Measurements from ENCODE around the gene CCDC174. TPM values are rescaled to one million over a fixed set of nuclear protein-coding genes. Genes with fewer than 3 reads are reported as not detected.

Gene CCDC174
- total RNA-seq, 1 donor from 2014 or later, result 18.8 TPM

- Mint-ChIP-seq H3K4me1 (ENCODE audit: low read depth) (no peaks in the 10 kb centered on the region), H3K36me3 (ENCODE audit: low read depth) (no peaks in the 10 kb centered on the region), H3K9me3 (no peaks in the 10 kb centered on the region), H3K4me3 (ENCODE audit: low read depth) (no peak overlapping the region), H3K27ac (no peak overlapping the region), H3K27me3 (ENCODE audit: low read depth) (no peaks in the 10 kb centered on the region)
- intact Hi-C loops (cut with micrococcal nuclease), result no loop called here
- no peak for DNase-seq (ENCODE audit: low spot score)
Observed at GRCh38 chr3:14701676-14702075, 50.1 kb downstream of the CCDC174 start.

- Mint-ChIP-seq H3K4me3 (ENCODE audit: low read depth) (no peak overlapping the region), H3K9me3 (no peaks in the 10 kb centered on the region), H3K27ac (no peak overlapping the region), H3K27me3 (ENCODE audit: low read depth) (no peaks in the 10 kb centered on the region), H3K36me3 (ENCODE audit: low read depth) (no peaks in the 10 kb centered on the region), H3K4me1 (ENCODE audit: low read depth) (no peaks in the 10 kb centered on the region)
- intact Hi-C loops (cut with micrococcal nuclease), result no loop called here
- DNase-seq (ENCODE audit: low spot score), result no peak
Observed at GRCh38 chr3:14703128-14703750, 51.7 kb downstream of the CCDC174 start.

- Mint-ChIP-seq H3K4me3 (ENCODE audit: low read depth) (no peak overlapping the region), H3K27ac (no peak overlapping the region), H3K9me3 (no peaks in the 10 kb centered on the region), H3K27me3 (ENCODE audit: low read depth) (no peaks in the 10 kb centered on the region), H3K4me1 (ENCODE audit: low read depth) (no peaks in the 10 kb centered on the region), H3K36me3 (ENCODE audit: low read depth) (no peaks in the 10 kb centered on the region)
- intact Hi-C loops (cut with micrococcal nuclease), result no loop called here
- DNase-seq (ENCODE audit: low spot score), result no peak
Observed at GRCh38 chr3:14703791-14704190, 52.2 kb downstream of the CCDC174 start.

- DNase-seq (ENCODE audit: low spot score), result no peak
- H3K4me1 Mint-ChIP-seq (ENCODE audit: low read depth), result no peaks in the 10 kb centered on the region
- intact Hi-C loops (cut with micrococcal nuclease), result no loop called here
- no peaks in the 10 kb centered on the region for H3K27me3 Mint-ChIP-seq (ENCODE audit: low read depth)
- H3K36me3 Mint-ChIP-seq (ENCODE audit: low read depth), result no peaks in the 10 kb centered on the region
- no peak overlapping the region for H3K27ac Mint-ChIP-seq
- H3K4me3 Mint-ChIP-seq (ENCODE audit: low read depth), result no peak overlapping the region
- H3K9me3 Mint-ChIP-seq, result no peaks in the 10 kb centered on the region
Observed at GRCh38 chr3:14706096-14706495, 54.5 kb downstream of the CCDC174 start.

GRCh38 chr3:14716591-14716990 is 65.0 kb downstream of the CCDC174 start:
- H3K27me3 Mint-ChIP-seq (ENCODE audit: low read depth), result no peaks in the 10 kb centered on the region
- no peak for DNase-seq (ENCODE audit: low spot score)
- H3K4me3 Mint-ChIP-seq (ENCODE audit: low read depth), result no peak overlapping the region
- H3K4me1 Mint-ChIP-seq (ENCODE audit: low read depth), result no peaks in the 10 kb centered on the region
- H3K27ac Mint-ChIP-seq, result no peak overlapping the region
- H3K36me3 Mint-ChIP-seq (ENCODE audit: low read depth), result no peaks in the 10 kb centered on the region
- no peaks in the 10 kb centered on the region for H3K9me3 Mint-ChIP-seq
- intact Hi-C loops (cut with micrococcal nuclease), result no loop called here

- intact Hi-C loops (cut with micrococcal nuclease), result no loop called here
- Mint-ChIP-seq H3K27ac (no peak overlapping the region), H3K4me3 (ENCODE audit: low read depth) (no peak overlapping the region), H3K9me3 (no peaks in the 10 kb centered on the region), H3K36me3 (ENCODE audit: low read depth) (no peaks in the 10 kb centered on the region), H3K27me3 (ENCODE audit: low read depth) (no peaks in the 10 kb centered on the region), H3K4me1 (ENCODE audit: low read depth) (no peaks in the 10 kb centered on the region)
- no peak for DNase-seq (ENCODE audit: low spot score)
Observed at GRCh38 chr3:14717307-14717706, 65.7 kb downstream of the CCDC174 start.

GRCh38 chr3:14718539-14718938 is 67.0 kb downstream of the CCDC174 start:
- no peaks in the 10 kb centered on the region for H3K36me3 Mint-ChIP-seq (ENCODE audit: low read depth)
- H3K27me3 Mint-ChIP-seq (ENCODE audit: low read depth), result no peaks in the 10 kb centered on the region
- H3K9me3 Mint-ChIP-seq, result no peaks in the 10 kb centered on the region
- H3K4me1 Mint-ChIP-seq (ENCODE audit: low read depth), result no peaks in the 10 kb centered on the region
- H3K4me3 Mint-ChIP-seq (ENCODE audit: low read depth), result no peak overlapping the region
- DNase-seq (ENCODE audit: low spot score), result no peak
- H3K27ac Mint-ChIP-seq, result no peak overlapping the region
- intact Hi-C loops (cut with micrococcal nuclease), result no loop called here

- H3K36me3 Mint-ChIP-seq (ENCODE audit: low read depth), result no peaks in the 10 kb centered on the region
- DNase-seq (ENCODE audit: low spot score), result no peak
- H3K27ac Mint-ChIP-seq, result no peak overlapping the region
- H3K27me3 Mint-ChIP-seq (ENCODE audit: low read depth), result no peaks in the 10 kb centered on the region
- no peak overlapping the region for H3K4me3 Mint-ChIP-seq (ENCODE audit: low read depth)
- intact Hi-C loops (cut with micrococcal nuclease), result no loop called here
- H3K4me1 Mint-ChIP-seq (ENCODE audit: low read depth), result no peaks in the 10 kb centered on the region
- no peaks in the 10 kb centered on the region for H3K9me3 Mint-ChIP-seq
Observed at GRCh38 chr3:14719006-14719405, 67.4 kb downstream of the CCDC174 start.

- Mint-ChIP-seq H3K4me3 (ENCODE audit: low read depth) (no peak overlapping the region), H3K4me1 (ENCODE audit: low read depth) (no peaks in the 10 kb centered on the region), H3K27ac (no peak overlapping the region), H3K9me3 (no peaks in the 10 kb centered on the region), H3K27me3 (ENCODE audit: low read depth) (no peaks in the 10 kb centered on the region), H3K36me3 (ENCODE audit: low read depth) (no peaks in the 10 kb centered on the region)
- intact Hi-C loops (cut with micrococcal nuclease), result no loop called here
- no peak for DNase-seq (ENCODE audit: low spot score)
Observed at GRCh38 chr3:14721126-14721864, 69.7 kb downstream of the CCDC174 start.

Other genes with a start within 250 kb of the CCDC174 start
- gene SLC6A6, start 249.2 kb upstream of the CCDC174 start, total RNA-seq, result 55.1 and 55.8 TPM in 2 replicates
- not detected in 2 replicates for gene GRIP2, start 111.4 kb upstream of the CCDC174 start, total RNA-seq
- gene C3orf20, start 23.4 kb downstream of the CCDC174 start, total RNA-seq, result 0.07 and 0.16 TPM in 2 replicates
- gene FGD5, start 167.2 kb downstream of the CCDC174 start, total RNA-seq, result 0.09 TPM in 1 of 2 replicates, not detected in the other

Data from activated T-helper 2 cell treated with anti-CD3 and anti-CD28 coated beads, Interferon-gamma antibody, Interleukin-2, Interleukin-4, amounts not matched to agents 10 μg/mL and 5 μg/mL and 100 μg/mL, durations not matched to agents 14 hours and 24 hours and 36 hours (primary cell).